ENCODE data around the gene LAMA3. TPM values are rescaled to one million over a fixed set of nuclear protein-coding genes. Genes with fewer than 3 reads are reported as not detected.

LAMA3 gene
- total RNA-seq, 1 experiment from 2014 or later: 207 TPM

- BruUV-seq (replicated peaks): no TSS peak
- no peaks in the 10 kb centered on the region for H3K27me3 Mint-ChIP-seq (ENCODE audit: unreplicated experiment)
- no peak overlapping the region for H3K27ac Mint-ChIP-seq (ENCODE audit: unreplicated experiment)
- intact Hi-C loops (cut with micrococcal nuclease; ENCODE audit: unreplicated experiment): no loop called here
- H3K9me3 Mint-ChIP-seq (ENCODE audit: low read depth, unreplicated experiment): no peaks in the 10 kb centered on the region
- DNase-seq: no peak
- TF ChIP-seq, protein P1, sequence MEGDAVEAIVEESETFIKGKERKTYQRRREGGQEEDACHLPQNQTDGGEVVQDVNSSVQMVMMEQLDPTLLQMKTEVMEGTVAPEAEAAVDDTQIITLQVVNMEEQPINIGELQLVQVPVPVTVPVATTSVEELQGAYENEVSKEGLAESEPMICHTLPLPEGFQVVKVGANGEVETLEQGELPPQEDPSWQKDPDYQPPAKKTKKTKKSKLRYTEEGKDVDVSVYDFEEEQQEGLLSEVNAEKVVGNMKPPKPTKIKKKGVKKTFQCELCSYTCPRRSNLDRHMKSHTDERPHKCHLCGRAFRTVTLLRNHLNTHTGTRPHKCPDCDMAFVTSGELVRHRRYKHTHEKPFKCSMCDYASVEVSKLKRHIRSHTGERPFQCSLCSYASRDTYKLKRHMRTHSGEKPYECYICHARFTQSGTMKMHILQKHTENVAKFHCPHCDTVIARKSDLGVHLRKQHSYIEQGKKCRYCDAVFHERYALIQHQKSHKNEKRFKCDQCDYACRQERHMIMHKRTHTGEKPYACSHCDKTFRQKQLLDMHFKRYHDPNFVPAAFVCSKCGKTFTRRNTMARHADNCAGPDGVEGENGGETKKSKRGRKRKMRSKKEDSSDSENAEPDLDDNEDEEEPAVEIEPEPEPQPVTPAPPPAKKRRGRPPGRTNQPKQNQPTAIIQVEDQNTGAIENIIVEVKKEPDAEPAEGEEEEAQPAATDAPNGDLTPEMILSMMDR (IDR thresholded peaks at IDR 0.05; ENCODE audit: unreplicated experiment): no peak
- CTCF ChIA-PET: no interaction called here
- H3K4me1 Mint-ChIP-seq (ENCODE audit: low read depth, unreplicated experiment): peaks cover 45% of the 10 kb centered on the region
- H3K36me3 Mint-ChIP-seq (ENCODE audit: insufficient read depth, unreplicated experiment): no peaks in the 10 kb centered on the region
- no peak overlapping the region for H3K4me3 Mint-ChIP-seq (ENCODE audit: low read depth, unreplicated experiment)
Observed at GRCh38 chr18:23648940-23649607, 40.2 kb upstream of the LAMA3 start.

GRCh38 chr18:23650968-23651927 is 38.0 kb upstream of the LAMA3 start:
- no peak overlapping the region for H3K4me3 Mint-ChIP-seq (ENCODE audit: low read depth, unreplicated experiment)
- no peaks in the 10 kb centered on the region for H3K27me3 Mint-ChIP-seq (ENCODE audit: unreplicated experiment)
- no TSS peak for BruUV-seq (replicated peaks)
- CTCF ChIA-PET: interaction anchor here (0.5 to 1.8 kb wide), 9 partner anchors 24 to 52 kb away, joined by 3 to 7 read pairs (median 3); partner anchors contain the start of gene LAMA3
- peaks cover 45% of the 10 kb centered on the region for H3K4me1 Mint-ChIP-seq (ENCODE audit: low read depth, unreplicated experiment)
- peak overlapping the region; percentile 37 for H3K27ac Mint-ChIP-seq (ENCODE audit: unreplicated experiment)
- intact Hi-C loops (cut with micrococcal nuclease; ENCODE audit: unreplicated experiment): loop anchor here (1.0 kb wide), 1 partner anchor 24 kb away; no protein-coding TSS in a partner anchor
- TF ChIP-seq, protein P1 (IDR thresholded peaks at IDR 0.05; ENCODE audit: unreplicated experiment): no peak
- H3K36me3 Mint-ChIP-seq (ENCODE audit: insufficient read depth, unreplicated experiment): no peaks in the 10 kb centered on the region
- H3K9me3 Mint-ChIP-seq (ENCODE audit: low read depth, unreplicated experiment): no peaks in the 10 kb centered on the region
- peak; percentile 30 for DNase-seq

DNA sequence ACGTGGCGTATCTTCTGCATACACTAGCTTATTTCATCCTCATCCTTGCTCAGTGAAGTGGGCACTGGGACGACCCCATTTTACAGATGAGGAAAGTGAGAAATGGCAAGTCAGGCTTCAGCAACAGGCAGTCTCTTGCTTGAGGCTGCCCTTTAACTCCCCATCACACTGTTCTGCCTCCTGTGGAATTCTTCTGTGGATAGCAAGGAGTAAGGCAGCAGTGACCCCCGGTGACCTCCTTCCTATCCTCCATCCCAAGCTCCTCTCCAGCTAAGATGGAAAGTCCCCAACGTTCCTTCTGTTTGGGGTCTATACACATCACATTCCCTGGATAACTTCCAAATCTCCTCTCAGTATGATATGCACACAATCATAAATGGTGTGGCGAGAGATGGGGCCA is 37.0 kb upstream of the LAMA3 start:
- no TSS peak for BruUV-seq (replicated peaks)
- H3K4me1 Mint-ChIP-seq (ENCODE audit: low read depth, unreplicated experiment): peaks cover 45% of the 10 kb centered on the region
- TF ChIP-seq, protein P1 (IDR thresholded peaks at IDR 0.05; ENCODE audit: unreplicated experiment): no peak
- CTCF ChIA-PET: interaction anchor here (1.2 to 1.8 kb wide), 2 partner anchors 34 to 51 kb away, joined by 3 to 7 read pairs; no protein-coding TSS in a partner anchor
- no peaks in the 10 kb centered on the region for H3K36me3 Mint-ChIP-seq (ENCODE audit: insufficient read depth, unreplicated experiment)
- H3K4me3 Mint-ChIP-seq (ENCODE audit: low read depth, unreplicated experiment): no peak overlapping the region
- peaks cover 2% of the 10 kb centered on the region for H3K27me3 Mint-ChIP-seq (ENCODE audit: unreplicated experiment)
- no peaks in the 10 kb centered on the region for H3K9me3 Mint-ChIP-seq (ENCODE audit: low read depth, unreplicated experiment)
- intact Hi-C loops (cut with micrococcal nuclease; ENCODE audit: unreplicated experiment): no loop called here
- no peak overlapping the region for H3K27ac Mint-ChIP-seq (ENCODE audit: unreplicated experiment)
- DNase-seq: no peak

- Mint-ChIP-seq H3K4me3 (ENCODE audit: low read depth, unreplicated experiment) (no peak overlapping the region), H3K9me3 (ENCODE audit: low read depth, unreplicated experiment) (no peaks in the 10 kb centered on the region), H3K27ac (ENCODE audit: unreplicated experiment) (no peak overlapping the region), H3K36me3 (ENCODE audit: insufficient read depth, unreplicated experiment) (peaks cover 7% of the 10 kb centered on the region), H3K4me1 (ENCODE audit: low read depth, unreplicated experiment) (peaks cover 16% of the 10 kb centered on the region), H3K27me3 (ENCODE audit: unreplicated experiment) (peaks cover 22% of the 10 kb centered on the region)
- CTCF ChIA-PET: no interaction called here
- DNase-seq: no peak
- TF ChIP-seq, protein P1 (IDR thresholded peaks at IDR 0.05; ENCODE audit: unreplicated experiment): no peak
- intact Hi-C loops (cut with micrococcal nuclease; ENCODE audit: unreplicated experiment): no loop called here
- no TSS peak for BruUV-seq (replicated peaks)
Observed at GRCh38 chr18:23658285-23658684, 31.0 kb upstream of the LAMA3 start.
